Kidney glomerular epithelial cell (primary cell): ENCODE results near the gene XPR1.

ENCODE experiments used
- DNase-seq: peaks from one replicate; lab custom pipeline; 2025; lab: John Stamatoyannopoulos, UW

The XPR1 gene

GRCh38 chr1:180892272-180892671 lies 260.4 kb downstream of the XPR1 start:
- DNase-seq, result no peak

GRCh38 chr1:180892675-180893074 lies 260.9 kb downstream of the XPR1 start:
- DNase-seq, result no peak

GRCh38 chr1:180893614-180894013 lies 261.8 kb downstream of the XPR1 start:
- DNase-seq, result no peak

- no peak for DNase-seq
These were observed 264.3 kb downstream of the XPR1 start for GRCh38 chr1:180896161-180896560.

- DNase-seq, result no peak
These were observed 266.8 kb downstream of the XPR1 start for GRCh38 chr1:180898441-180899219.

- no peak for DNase-seq
These were observed 267.4 kb downstream of the XPR1 start for GRCh38 chr1:180899262-180899661.

- no peak for DNase-seq
These were observed 269.5 kb downstream of the XPR1 start for GRCh38 chr1:180901076-180901990.

- DNase-seq, result no peak
These were observed 270.7 kb downstream of the XPR1 start for GRCh38 chr1:180902541-180902940.

- DNase-seq, result no peak
These were observed 274.1 kb downstream of the XPR1 start for GRCh38 chr1:180905927-180906326.

- DNase-seq, result no peak
These were observed 274.7 kb downstream of the XPR1 start for GRCh38 chr1:180906511-180906910.

- no peak for DNase-seq
These were observed 275.7 kb downstream of the XPR1 start for GRCh38 chr1:180907313-180908055.

GRCh38 chr1:180908074-180908765 lies 276.4 kb downstream of the XPR1 start:
- DNase-seq, result no peak

GRCh38 chr1:180909005-180909414 lies 277.2 kb downstream of the XPR1 start:
- no peak for DNase-seq

- no peak for DNase-seq
These were observed 277.7 kb downstream of the XPR1 start for GRCh38 chr1:180909462-180909976.

GRCh38 chr1:180911640-180912191 lies 279.9 kb downstream of the XPR1 start:
- DNase-seq, result no peak

- no peak for DNase-seq
These were observed 280.5 kb downstream of the XPR1 start for GRCh38 chr1:180912211-180912800.

GRCh38 chr1:180912801-180913565 lies 281.2 kb downstream of the XPR1 start, which contains the start of gene KIAA1614:
Gene KIAA1614, plus strand, starts transcription at chr1:180912897. Its CDS starts 347 bp downstream, at chr1:180913244.
- DNase-seq, result no peak

- no peak for DNase-seq
These were observed 283.7 kb downstream of the XPR1 start for GRCh38 chr1:180915426-180915965.

GRCh38 chr1:180916012-180916770 lies 284.4 kb downstream of the XPR1 start:
- DNase-seq, result no peak
